SH-SY5Y (cell line): ENCODE measurements around the gene ANGEL2.

ENCODE experiments used
- GATA2 ChIP-seq: IDR thresholded peaks from 2 replicates; pipeline ENCODE4 v1.6.1; 2011; ENCODE audit warnings: mild to moderate bottlenecking, low read depth, low read length
- GATA3 ChIP-seq: IDR thresholded peaks from 2 replicates; pipeline ENCODE4 v1.6.1; 2011; ENCODE audit warnings: low read depth, mild to moderate bottlenecking, low read length, moderate library complexity

DNA sequence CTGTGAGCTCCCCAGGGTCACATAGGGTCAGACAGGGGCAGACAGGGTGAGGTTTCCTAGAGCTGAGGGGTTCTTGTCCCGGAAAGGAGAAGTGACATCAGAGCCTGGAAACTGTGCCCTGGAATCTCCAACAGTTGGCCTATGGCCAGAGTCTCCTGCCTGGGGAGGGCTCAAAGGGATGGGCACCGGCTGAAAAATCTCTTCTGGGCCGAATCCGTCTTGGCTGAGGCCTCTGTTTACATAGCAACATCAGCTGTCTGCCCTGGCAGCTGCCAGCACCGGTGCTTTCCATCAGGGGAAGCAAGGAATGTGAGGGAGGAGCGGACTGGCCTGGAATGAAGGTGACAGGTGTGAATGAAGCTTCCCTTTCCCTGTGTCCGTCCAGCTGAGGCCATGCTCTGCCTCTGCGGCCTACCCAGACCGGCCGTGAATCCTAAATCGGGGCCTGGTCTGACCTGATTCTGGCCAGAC lies 34.6 kb downstream of the ANGEL2 start:
- TF ChIP-seq GATA2 (no peak), GATA3 (no peak)
